Gastroesophageal sphincter (tissue), 3 donors: ENCODE measurements around the gene ZNF503.

Source experiments
- POLR2A ChIP-seq, 2 donors: fragments of 450-650 bp; IDR thresholded peaks; one replicate each; pipeline ENCODE4 v1.6.1; 2017; ENCODE audit warnings: antibody characterized with exemption in 2 of 2, mild to moderate bottlenecking in 2 of 2, moderate library complexity in 1 of 2
- POLR2AphosphoS5 ChIP-seq: sonication (generic); formaldehyde crosslinking; IDR thresholded peaks from one replicate; pipeline ENCODE4 v1.6.1; 2017; ENCODE audit warnings: antibody characterized with exemption
- TF ChIP-seq, protein P1 (sequence below), 4 experiments: fragments of 200-600 bp in 2 of 4; fragments of 450-650 bp in 2 of 4; sonication (generic) in 1 of 4; IDR thresholded peaks; one replicate each; pipeline ENCODE4 v1.5.1; 2017 to 2019; ENCODE audit warnings: antibody characterized with exemption in 4 of 4, mild to moderate bottlenecking in 2 of 4, moderate library complexity in 2 of 4

GRCh38 chr10:75356484-75356883, 45.1 kb downstream of the ZNF503 start:
- TF ChIP-seq, protein P1, sequence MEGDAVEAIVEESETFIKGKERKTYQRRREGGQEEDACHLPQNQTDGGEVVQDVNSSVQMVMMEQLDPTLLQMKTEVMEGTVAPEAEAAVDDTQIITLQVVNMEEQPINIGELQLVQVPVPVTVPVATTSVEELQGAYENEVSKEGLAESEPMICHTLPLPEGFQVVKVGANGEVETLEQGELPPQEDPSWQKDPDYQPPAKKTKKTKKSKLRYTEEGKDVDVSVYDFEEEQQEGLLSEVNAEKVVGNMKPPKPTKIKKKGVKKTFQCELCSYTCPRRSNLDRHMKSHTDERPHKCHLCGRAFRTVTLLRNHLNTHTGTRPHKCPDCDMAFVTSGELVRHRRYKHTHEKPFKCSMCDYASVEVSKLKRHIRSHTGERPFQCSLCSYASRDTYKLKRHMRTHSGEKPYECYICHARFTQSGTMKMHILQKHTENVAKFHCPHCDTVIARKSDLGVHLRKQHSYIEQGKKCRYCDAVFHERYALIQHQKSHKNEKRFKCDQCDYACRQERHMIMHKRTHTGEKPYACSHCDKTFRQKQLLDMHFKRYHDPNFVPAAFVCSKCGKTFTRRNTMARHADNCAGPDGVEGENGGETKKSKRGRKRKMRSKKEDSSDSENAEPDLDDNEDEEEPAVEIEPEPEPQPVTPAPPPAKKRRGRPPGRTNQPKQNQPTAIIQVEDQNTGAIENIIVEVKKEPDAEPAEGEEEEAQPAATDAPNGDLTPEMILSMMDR (IDR thresholded peaks at IDR 0.05) = no peak
- TF ChIP-seq POLR2A (IDR thresholded peaks at IDR 0.05) (no peak), POLR2AphosphoS5 (no peak)
